ENCODE measurements around the gene PLPP3. TPM values are rescaled to one million over a fixed set of nuclear protein-coding genes. Genes with fewer than 3 reads are reported as not detected.

Gene PLPP3
- total RNA-seq, 1 donor from 2014 or later, result 236 TPM

DNA sequence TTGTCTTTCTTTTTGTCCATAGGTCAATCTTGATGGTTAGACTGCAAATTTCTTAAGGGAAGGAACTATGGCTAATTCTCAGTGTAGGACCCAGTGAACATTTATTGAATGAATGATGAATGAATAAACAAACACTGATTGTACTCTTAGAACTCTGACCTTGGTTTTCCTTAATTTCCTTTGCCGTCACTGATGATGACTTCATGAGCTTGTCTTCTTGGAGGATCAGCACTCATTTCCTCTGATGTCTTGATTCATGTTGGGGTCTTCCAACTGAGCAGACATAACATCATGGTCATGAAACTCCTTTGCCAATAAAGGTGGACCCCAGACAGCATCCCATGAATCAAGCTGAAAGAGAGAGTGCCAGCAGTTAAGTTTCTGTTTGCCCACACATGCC is 96.3 kb downstream of the PLPP3 start:
- Histone ChIP-seq H3K36me3 (no peaks in the 10 kb centered on the region), H3K4me3 (no peak overlapping the region), H3K27me3 (no peaks in the 10 kb centered on the region), H3K9me3 (no peaks in the 10 kb centered on the region), H3K4me1 (no peaks in the 10 kb centered on the region), H3K27ac (no peak overlapping the region)
- no peak for DNase-seq (ENCODE audit: extremely low spot score in 2 of 2)
- intact Hi-C loops (cut with DNase I), result no loop called here
- TF ChIP-seq, protein P1, sequence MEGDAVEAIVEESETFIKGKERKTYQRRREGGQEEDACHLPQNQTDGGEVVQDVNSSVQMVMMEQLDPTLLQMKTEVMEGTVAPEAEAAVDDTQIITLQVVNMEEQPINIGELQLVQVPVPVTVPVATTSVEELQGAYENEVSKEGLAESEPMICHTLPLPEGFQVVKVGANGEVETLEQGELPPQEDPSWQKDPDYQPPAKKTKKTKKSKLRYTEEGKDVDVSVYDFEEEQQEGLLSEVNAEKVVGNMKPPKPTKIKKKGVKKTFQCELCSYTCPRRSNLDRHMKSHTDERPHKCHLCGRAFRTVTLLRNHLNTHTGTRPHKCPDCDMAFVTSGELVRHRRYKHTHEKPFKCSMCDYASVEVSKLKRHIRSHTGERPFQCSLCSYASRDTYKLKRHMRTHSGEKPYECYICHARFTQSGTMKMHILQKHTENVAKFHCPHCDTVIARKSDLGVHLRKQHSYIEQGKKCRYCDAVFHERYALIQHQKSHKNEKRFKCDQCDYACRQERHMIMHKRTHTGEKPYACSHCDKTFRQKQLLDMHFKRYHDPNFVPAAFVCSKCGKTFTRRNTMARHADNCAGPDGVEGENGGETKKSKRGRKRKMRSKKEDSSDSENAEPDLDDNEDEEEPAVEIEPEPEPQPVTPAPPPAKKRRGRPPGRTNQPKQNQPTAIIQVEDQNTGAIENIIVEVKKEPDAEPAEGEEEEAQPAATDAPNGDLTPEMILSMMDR (IDR thresholded peaks at IDR 0.05), result no peak
- TF ChIP-seq POLR2AphosphoS5 (IDR thresholded peaks at IDR 0.05; ENCODE audit: insufficient read depth in 1 of 2, low read depth in 1 of 2) (no peak), POLR2A (IDR thresholded peaks at IDR 0.05) (no peak)

DNA sequence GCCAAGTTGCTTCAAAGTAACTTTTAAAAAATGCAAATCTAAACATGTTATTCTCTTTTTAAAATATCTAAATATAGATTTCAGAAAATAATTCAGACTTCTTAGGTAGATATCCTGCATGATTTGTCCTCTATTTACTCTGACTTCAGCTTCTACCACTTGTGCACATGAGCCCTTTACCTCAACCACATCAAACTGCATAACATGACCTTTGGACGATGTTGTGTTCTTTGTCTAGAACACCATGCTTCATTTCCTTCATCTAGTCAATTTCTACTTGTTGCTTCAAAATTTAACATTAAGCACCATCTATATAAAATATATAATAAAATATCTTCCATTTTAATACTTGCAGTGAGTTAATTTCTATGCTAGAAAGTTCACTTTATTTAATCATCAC is 96.9 kb downstream of the PLPP3 start:
- H3K9me3 ChIP-seq, result no peaks in the 10 kb centered on the region
- peaks cover under 1% of the 10 kb centered on the region for H3K4me1 ChIP-seq
- H3K36me3 ChIP-seq, result no peaks in the 10 kb centered on the region
- intact Hi-C loops (cut with DNase I), result no loop called here
- no peaks in the 10 kb centered on the region for H3K27me3 ChIP-seq
- no peak overlapping the region for H3K4me3 ChIP-seq
- TF ChIP-seq, protein P1 (IDR thresholded peaks at IDR 0.05), result no peak
- TF ChIP-seq POLR2A (IDR thresholded peaks at IDR 0.05) (no peak), POLR2AphosphoS5 (IDR thresholded peaks at IDR 0.05; ENCODE audit: insufficient read depth in 1 of 2, low read depth in 1 of 2) (no peak)
- DNase-seq (ENCODE audit: extremely low spot score in 2 of 2), result no peak
- no peak overlapping the region for H3K27ac ChIP-seq

DNA sequence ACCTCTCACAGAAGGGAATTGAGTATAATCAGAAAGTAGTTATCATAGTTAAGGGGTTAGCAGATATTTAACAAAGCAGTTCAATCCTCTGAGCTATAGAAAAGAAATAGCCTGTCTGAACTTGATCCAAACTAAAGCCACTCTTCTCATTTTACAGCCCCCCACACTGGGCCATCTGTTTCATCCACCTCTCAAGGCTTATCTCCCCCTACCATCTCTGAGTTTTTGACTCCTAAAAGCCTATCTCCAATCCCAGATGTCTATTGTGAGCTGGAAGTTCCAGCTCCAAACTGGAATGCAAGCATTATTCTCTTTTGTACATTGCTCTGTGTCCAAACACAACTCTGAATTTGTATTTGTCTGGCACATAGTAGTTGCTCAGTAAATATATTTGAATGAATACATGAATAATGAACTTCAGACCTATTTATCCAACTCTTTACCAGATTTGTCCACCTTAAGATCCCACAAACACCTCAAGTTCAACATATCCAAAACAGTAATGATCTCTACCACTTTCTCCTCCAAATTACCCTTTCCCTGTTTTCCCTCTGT is 98.1 kb downstream of the PLPP3 start:
- intact Hi-C loops (cut with DNase I), result no loop called here
- Histone ChIP-seq H3K4me3 (no peak overlapping the region), H3K36me3 (no peaks in the 10 kb centered on the region), H3K9me3 (no peaks in the 10 kb centered on the region), H3K27ac (no peak overlapping the region), H3K27me3 (no peaks in the 10 kb centered on the region), H3K4me1 (peaks cover 8% of the 10 kb centered on the region)
- no peak for DNase-seq (ENCODE audit: extremely low spot score in 2 of 2)
- TF ChIP-seq POLR2A (IDR thresholded peaks at IDR 0.05), result no peak
- no peak for TF ChIP-seq POLR2AphosphoS5 (IDR thresholded peaks at IDR 0.05; ENCODE audit: insufficient read depth in 1 of 2, low read depth in 1 of 2)
- TF ChIP-seq, protein P1 (IDR thresholded peaks at IDR 0.05), result no peak

DNA sequence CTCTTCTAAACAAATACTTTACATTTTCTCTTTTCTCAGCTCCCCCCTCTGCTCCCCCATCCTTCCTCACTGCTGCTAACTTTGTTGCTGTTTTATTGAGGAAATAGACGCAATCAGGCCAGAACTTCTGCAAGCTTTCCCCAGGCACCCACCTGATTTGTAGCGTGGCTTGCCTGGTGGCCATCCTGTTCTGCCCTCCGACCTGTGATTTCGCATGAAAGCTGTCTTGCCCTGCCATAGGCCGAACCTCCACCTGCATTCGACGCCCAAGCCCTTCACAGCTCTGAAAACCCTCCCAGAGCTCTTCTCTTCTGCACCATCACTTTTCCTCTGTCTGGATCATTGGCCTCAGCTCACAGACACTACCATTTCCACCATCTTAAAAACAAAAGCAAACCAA is 100.6 kb downstream of the PLPP3 start:
- no peak for TF ChIP-seq POLR2AphosphoS5 (IDR thresholded peaks at IDR 0.05; ENCODE audit: insufficient read depth in 1 of 2, low read depth in 1 of 2)
- TF ChIP-seq POLR2A (IDR thresholded peaks at IDR 0.05), result no peak
- TF ChIP-seq, protein P1 (IDR thresholded peaks at IDR 0.05), result no peak
- no peak for DNase-seq (ENCODE audit: extremely low spot score in 2 of 2)
- no peaks in the 10 kb centered on the region for H3K36me3 ChIP-seq
- H3K4me3 ChIP-seq, result no peak overlapping the region
- intact Hi-C loops (cut with DNase I), result no loop called here
- H3K27me3 ChIP-seq, result no peaks in the 10 kb centered on the region
- no peaks in the 10 kb centered on the region for H3K9me3 ChIP-seq
- peaks cover 12% of the 10 kb centered on the region for H3K4me1 ChIP-seq
- H3K27ac ChIP-seq, result no peak overlapping the region

DNA sequence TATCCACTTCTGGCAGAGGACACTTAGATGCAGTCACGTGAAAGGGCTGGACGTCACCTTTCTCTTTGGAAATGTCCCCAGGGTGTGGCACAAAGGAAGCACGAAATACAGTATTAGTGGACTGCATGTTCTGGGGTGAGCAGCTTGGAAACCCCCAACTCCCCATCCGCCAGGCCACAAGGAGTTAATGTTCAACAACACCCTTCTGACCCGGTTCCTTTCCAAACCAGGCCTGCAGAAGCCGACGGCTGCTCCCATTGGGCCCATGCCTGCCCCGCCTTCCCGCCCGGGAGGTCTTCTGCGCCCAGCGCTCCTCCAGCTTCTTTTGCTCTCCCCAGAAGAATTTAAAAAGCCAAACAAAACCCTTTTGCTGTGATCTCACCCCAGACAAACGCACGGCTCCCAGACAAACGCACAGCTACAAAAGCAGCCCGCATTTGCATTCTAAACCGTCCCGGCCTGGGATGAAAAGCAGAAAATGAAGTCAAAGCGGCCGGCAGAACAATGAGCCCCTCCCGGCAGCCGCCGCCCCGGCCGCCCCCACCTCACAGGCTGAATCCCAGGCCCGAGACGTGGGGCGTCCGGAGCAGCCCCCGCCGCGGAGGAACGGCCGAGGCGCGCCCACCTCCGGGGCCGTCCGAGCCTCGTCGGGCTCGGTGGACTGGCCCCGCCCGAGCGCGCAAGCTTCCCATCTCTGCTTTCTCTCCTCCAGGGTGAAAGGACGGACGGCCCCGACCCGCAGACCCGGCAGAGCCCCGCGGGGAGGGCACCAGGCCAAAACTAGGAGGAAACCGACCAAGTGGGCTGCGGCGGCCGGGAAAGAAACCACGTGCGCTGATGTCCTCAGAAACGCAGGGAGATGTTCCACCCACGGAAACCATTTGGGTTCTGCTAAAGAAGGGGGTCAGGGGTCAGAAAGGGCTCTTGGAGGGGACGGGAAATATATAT is 101.9 kb downstream of the PLPP3 start:
- Histone ChIP-seq H3K36me3 (no peaks in the 10 kb centered on the region), H3K4me3 (peak overlapping the region; percentile 56 to 58), H3K4me1 (peaks cover 24% of the 10 kb centered on the region), H3K27ac (peak overlapping the region; percentile 85), H3K27me3 (no peaks in the 10 kb centered on the region), H3K9me3 (no peaks in the 10 kb centered on the region)
- TF ChIP-seq, protein P1 (IDR thresholded peaks at IDR 0.05), result no peak
- TF ChIP-seq POLR2AphosphoS5 (IDR thresholded peaks at IDR 0.05; ENCODE audit: insufficient read depth in 1 of 2, low read depth in 1 of 2) (peak in 1 of 2 donors; percentile 49), POLR2A (IDR thresholded peaks at IDR 0.05) (no peak)
- intact Hi-C loops (cut with DNase I), result no loop called here
- DNase-seq (ENCODE audit: extremely low spot score in 2 of 2), result no peak
